Mammary epithelial cell (primary cell): ENCODE data around the gene ENTPD5.
"Not testable (repeated sequence)": the region's sequence is repeated elsewhere in the genome, so short reads cannot be mapped to it uniquely, and the experiment has no call there.

Experiments
- EZH2 ChIP-seq: IDR thresholded peaks from 2 replicates; pipeline ENCODE4 v1.6.1; 2012; ENCODE audit warnings: low read length, inconsistent platforms, borderline replicate concordance
- TF ChIP-seq, protein P1 (sequence below), 2 donors: IDR thresholded peaks in 1 of 2; conservative IDR thresholded peaks in 1 of 2; 2 replicates each; pipeline ENCODE4 v1.5.1; 2011 to 2012; ENCODE audit warnings: inconsistent platforms in 2 of 2, low read length in 2 of 2, mild to moderate bottlenecking in 2 of 2, control low read depth in 1 of 2, low read depth in 1 of 2; ENCODE audit not compliant: insufficient read depth in 1 of 2; ENCODE audit errors: extremely low read depth in 1 of 2

DNA sequence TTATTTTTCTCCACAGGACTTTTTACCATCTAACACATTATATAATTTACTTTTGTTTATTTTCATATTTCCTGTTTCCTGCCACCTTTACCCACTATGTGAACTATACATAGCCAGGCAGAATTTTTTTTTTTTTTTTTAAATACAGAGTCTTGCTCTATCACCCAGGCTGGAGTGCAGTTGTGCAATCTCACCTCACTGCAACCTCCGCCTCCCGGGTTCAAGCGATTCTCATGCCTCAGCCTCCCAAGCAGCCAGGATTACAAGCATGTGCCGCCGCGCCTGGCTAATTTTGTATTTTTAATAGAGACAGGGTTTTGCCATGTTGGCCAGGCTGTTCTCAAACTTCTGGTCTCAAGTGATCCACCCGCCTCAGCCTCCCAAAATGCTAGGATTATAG lies 24.2 kb downstream of the ENTPD5 start:
- TF ChIP-seq, protein P1, sequence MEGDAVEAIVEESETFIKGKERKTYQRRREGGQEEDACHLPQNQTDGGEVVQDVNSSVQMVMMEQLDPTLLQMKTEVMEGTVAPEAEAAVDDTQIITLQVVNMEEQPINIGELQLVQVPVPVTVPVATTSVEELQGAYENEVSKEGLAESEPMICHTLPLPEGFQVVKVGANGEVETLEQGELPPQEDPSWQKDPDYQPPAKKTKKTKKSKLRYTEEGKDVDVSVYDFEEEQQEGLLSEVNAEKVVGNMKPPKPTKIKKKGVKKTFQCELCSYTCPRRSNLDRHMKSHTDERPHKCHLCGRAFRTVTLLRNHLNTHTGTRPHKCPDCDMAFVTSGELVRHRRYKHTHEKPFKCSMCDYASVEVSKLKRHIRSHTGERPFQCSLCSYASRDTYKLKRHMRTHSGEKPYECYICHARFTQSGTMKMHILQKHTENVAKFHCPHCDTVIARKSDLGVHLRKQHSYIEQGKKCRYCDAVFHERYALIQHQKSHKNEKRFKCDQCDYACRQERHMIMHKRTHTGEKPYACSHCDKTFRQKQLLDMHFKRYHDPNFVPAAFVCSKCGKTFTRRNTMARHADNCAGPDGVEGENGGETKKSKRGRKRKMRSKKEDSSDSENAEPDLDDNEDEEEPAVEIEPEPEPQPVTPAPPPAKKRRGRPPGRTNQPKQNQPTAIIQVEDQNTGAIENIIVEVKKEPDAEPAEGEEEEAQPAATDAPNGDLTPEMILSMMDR (conservative IDR thresholded peaks at IDR 0.05 in 1 of 2, IDR thresholded peaks at IDR 0.05 in 1 of 2; ENCODE audit: extremely low read depth in 1 of 2, insufficient read depth in 1 of 2, low read depth in 1 of 2, low read length in 2 of 2): not testable (repeated sequence)
- TF ChIP-seq EZH2: not testable (repeated sequence)
